Measurements from ENCODE around the gene SCUBE2.
"Not testable (repeated sequence)": the region's sequence is repeated elsewhere in the genome, so short reads cannot be mapped to it uniquely, and the experiment has no call there.

Gene SCUBE2

GRCh38 chr11:9104580-9104979, 13.2 kb upstream of the SCUBE2 start:
- no peak for DNase-seq (ENCODE audit: low spot score)

- no peak for DNase-seq (ENCODE audit: low spot score)
Observed at GRCh38 chr11:9103542-9104276, 12.3 kb upstream of the SCUBE2 start.

GRCh38 chr11:9099617-9100016, 8.2 kb upstream of the SCUBE2 start:
- DNase-seq (ENCODE audit: low spot score) = no peak

GRCh38 chr11:9098455-9098854, 7.1 kb upstream of the SCUBE2 start:
- not testable (repeated sequence) for DNase-seq (ENCODE audit: low spot score)

GRCh38 chr11:9097186-9097943, 6.0 kb upstream of the SCUBE2 start:
- DNase-seq (ENCODE audit: low spot score) = not testable (repeated sequence)

GRCh38 chr11:9096427-9096826, 5.0 kb upstream of the SCUBE2 start:
- no peak for DNase-seq (ENCODE audit: low spot score)

- DNase-seq (ENCODE audit: low spot score) = no peak
Observed at GRCh38 chr11:9095421-9095820, 4.0 kb upstream of the SCUBE2 start.

- no peak for DNase-seq (ENCODE audit: low spot score)
Observed at GRCh38 chr11:9094420-9094819, 3.0 kb upstream of the SCUBE2 start.

- peak; percentile 22 for DNase-seq (ENCODE audit: low spot score)
Observed at GRCh38 chr11:9092853-9093778, 1.7 kb upstream of the SCUBE2 start.

- DNase-seq (ENCODE audit: low spot score) = no peak
Observed at GRCh38 chr11:9092072-9092471, 673 bp upstream of the SCUBE2 start.

GRCh38 chr11:9090488-9091043, 833 bp downstream of the SCUBE2 start:
- DNase-seq (ENCODE audit: low spot score) = no peak

GRCh38 chr11:9089636-9090035, 1.8 kb downstream of the SCUBE2 start:
- no peak for DNase-seq (ENCODE audit: low spot score)

GRCh38 chr11:9089061-9089460, 2.3 kb downstream of the SCUBE2 start:
- no peak for DNase-seq (ENCODE audit: low spot score)

GRCh38 chr11:9082575-9082974, 8.8 kb downstream of the SCUBE2 start:
- DNase-seq (ENCODE audit: low spot score) = no peak

GRCh38 chr11:9081153-9081552, 10.2 kb downstream of the SCUBE2 start:
- DNase-seq (ENCODE audit: low spot score) = no peak

GRCh38 chr11:9078113-9079086, 13.0 kb downstream of the SCUBE2 start:
- no peak for DNase-seq (ENCODE audit: low spot score)

- DNase-seq (ENCODE audit: low spot score) = no peak
Observed at GRCh38 chr11:9077164-9077563, 14.2 kb downstream of the SCUBE2 start.

GRCh38 chr11:9076661-9077060, 14.7 kb downstream of the SCUBE2 start:
- DNase-seq (ENCODE audit: low spot score) = no peak

GRCh38 chr11:9076046-9076445, 15.4 kb downstream of the SCUBE2 start:
- no peak for DNase-seq (ENCODE audit: low spot score)

GRCh38 chr11:9075556-9075955, 15.8 kb downstream of the SCUBE2 start:
- DNase-seq (ENCODE audit: low spot score) = no peak
